ENCODE data around the gene DNAJA2.

DNAJA2 gene

DNA sequence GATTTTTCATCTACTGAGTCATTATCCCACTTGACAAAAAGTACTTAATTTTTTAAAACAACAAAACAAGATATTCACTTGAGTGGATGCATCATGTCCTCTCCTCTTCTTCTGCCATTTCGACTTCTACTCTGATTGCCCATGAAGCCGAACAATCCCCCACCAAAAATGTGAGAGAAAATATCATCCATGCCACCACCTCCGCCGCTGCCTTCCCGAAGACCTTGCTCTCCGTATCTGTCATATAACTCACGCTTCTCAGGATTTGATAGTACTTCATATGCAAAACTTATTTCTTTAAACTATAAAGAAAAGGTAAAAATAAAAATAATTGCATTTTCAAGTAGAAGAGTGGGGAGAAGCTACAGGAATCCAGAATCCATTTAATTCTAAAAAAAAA lies 2.2 kb downstream of the DNAJA2 start:
- peaks cover 40% of the 10 kb centered on the region; the same call in 1 of the 2 replicates for H3K36me3 ChIP-seq (ENCODE audit: insufficient read depth, low read length)
- H3K9ac ChIP-seq (ENCODE audit: low read depth, low read length, poor library complexity, severe bottlenecking), result peak overlapping the region; percentile 88
- H3K9me2 ChIP-seq (replicated peaks; ENCODE audit: low read depth, low read length), result no peaks in the 10 kb centered on the region
- H3K4me1 ChIP-seq (ENCODE audit: insufficient read depth, low read length, poor library complexity, severe bottlenecking), result peaks cover 40% of the 10 kb centered on the region
- no peaks in the 10 kb centered on the region for H3K27me3 ChIP-seq (ENCODE audit: insufficient read depth, low read length, poor library complexity, severe bottlenecking)
- H3K4me3 ChIP-seq (ENCODE audit: low read length, poor library complexity, severe bottlenecking), result peak overlapping the region; percentile 94
- H3K79me2 ChIP-seq (ENCODE audit: insufficient read depth, low read length), result peaks cover 73% of the 10 kb centered on the region
- no peaks in the 10 kb centered on the region for H3F3A ChIP-seq (ENCODE audit: low read depth)
- peaks cover 56% of the 10 kb centered on the region for H4K20me1 ChIP-seq (ENCODE audit: insufficient read depth, low read length, poor library complexity, severe bottlenecking)
- H3K4me2 ChIP-seq (ENCODE audit: low read depth, low read length, poor library complexity, severe bottlenecking), result peak overlapping the region; percentile 97
- no peaks in the 10 kb centered on the region for H3K9me3 ChIP-seq (ENCODE audit: insufficient read depth, low read depth, low read length)
- no peak overlapping the region for H2AFZ ChIP-seq (ENCODE audit: low read length)
- TF ChIP-seq, protein P1, sequence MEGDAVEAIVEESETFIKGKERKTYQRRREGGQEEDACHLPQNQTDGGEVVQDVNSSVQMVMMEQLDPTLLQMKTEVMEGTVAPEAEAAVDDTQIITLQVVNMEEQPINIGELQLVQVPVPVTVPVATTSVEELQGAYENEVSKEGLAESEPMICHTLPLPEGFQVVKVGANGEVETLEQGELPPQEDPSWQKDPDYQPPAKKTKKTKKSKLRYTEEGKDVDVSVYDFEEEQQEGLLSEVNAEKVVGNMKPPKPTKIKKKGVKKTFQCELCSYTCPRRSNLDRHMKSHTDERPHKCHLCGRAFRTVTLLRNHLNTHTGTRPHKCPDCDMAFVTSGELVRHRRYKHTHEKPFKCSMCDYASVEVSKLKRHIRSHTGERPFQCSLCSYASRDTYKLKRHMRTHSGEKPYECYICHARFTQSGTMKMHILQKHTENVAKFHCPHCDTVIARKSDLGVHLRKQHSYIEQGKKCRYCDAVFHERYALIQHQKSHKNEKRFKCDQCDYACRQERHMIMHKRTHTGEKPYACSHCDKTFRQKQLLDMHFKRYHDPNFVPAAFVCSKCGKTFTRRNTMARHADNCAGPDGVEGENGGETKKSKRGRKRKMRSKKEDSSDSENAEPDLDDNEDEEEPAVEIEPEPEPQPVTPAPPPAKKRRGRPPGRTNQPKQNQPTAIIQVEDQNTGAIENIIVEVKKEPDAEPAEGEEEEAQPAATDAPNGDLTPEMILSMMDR (conservative IDR thresholded peaks at IDR 0.05; ENCODE audit: low read length), result no peak
- no peak for TF ChIP-seq EZH2phosphoT487 (IDR thresholded peaks at IDR 0.05; ENCODE audit: borderline replicate concordance)

DNA sequence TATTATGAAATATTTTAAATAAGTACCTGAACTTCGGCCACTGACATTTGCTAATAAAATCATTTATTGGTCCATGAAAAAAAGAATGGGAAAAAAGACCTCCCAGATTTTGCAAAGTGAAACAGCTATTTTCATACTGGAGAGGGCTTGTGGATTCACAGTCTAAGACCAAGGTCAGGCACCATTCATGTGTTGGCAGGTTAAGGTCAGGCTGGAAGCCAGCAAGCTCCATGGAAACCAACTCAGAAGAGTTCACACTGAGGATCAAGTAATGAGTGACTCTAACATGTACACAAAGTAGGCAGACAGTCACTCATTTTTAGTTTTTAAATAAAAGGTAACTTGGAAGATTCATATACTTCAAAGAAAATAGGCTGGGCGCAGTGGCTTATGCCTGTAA lies 3.4 kb downstream of the DNAJA2 start:
- Histone ChIP-seq H4K20me1 (ENCODE audit: insufficient read depth, low read length, poor library complexity, severe bottlenecking) (peaks cover 57% of the 10 kb centered on the region), H3K4me2 (ENCODE audit: low read depth, low read length, poor library complexity, severe bottlenecking) (peak overlapping the region; percentile 65), H3K27me3 (ENCODE audit: insufficient read depth, low read length, poor library complexity, severe bottlenecking) (no peaks in the 10 kb centered on the region), H3K9me2 (replicated peaks; ENCODE audit: low read depth, low read length) (no peaks in the 10 kb centered on the region), H3K36me3 (ENCODE audit: insufficient read depth, low read length) (peaks cover 52% of the 10 kb centered on the region; the same call in 1 of the 2 replicates), H3F3A (ENCODE audit: low read depth) (no peaks in the 10 kb centered on the region), H3K9ac (ENCODE audit: low read depth, low read length, poor library complexity, severe bottlenecking) (peak overlapping the region; percentile 22), H3K4me1 (ENCODE audit: insufficient read depth, low read length, poor library complexity, severe bottlenecking) (peaks cover 40% of the 10 kb centered on the region), H3K9me3 (ENCODE audit: insufficient read depth, low read depth, low read length) (no peaks in the 10 kb centered on the region), H3K79me2 (ENCODE audit: insufficient read depth, low read length) (peaks cover 73% of the 10 kb centered on the region), H2AFZ (ENCODE audit: low read length) (no peak overlapping the region), H3K4me3 (ENCODE audit: low read length, poor library complexity, severe bottlenecking) (peak overlapping the region; percentile 50)
- no peak for TF ChIP-seq EZH2phosphoT487 (IDR thresholded peaks at IDR 0.05; ENCODE audit: borderline replicate concordance)
- TF ChIP-seq, protein P1 (conservative IDR thresholded peaks at IDR 0.05; ENCODE audit: low read length), result no peak

DNA sequence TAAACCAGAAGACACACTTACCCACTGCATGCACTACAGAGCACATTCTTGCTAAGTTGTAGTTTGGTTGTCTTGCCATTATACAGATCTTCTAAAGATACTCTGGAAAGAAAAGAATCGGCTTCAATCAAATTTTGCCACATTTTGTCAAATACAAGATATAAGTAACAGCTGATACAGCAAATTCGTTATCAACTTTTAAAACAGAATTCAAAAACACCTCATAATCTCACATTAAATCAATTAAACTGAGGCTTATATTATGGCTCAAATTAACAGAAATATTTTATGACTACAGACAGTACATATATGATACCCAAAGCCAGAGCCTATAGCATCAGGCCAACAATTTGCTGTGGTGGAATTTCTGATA lies 5.4 kb downstream of the DNAJA2 start:
- H3K27me3 ChIP-seq (ENCODE audit: insufficient read depth, low read length, poor library complexity, severe bottlenecking), result no peaks in the 10 kb centered on the region
- H3K79me2 ChIP-seq (ENCODE audit: insufficient read depth, low read length), result peaks cover 60% of the 10 kb centered on the region
- peaks cover 63% of the 10 kb centered on the region for H4K20me1 ChIP-seq (ENCODE audit: insufficient read depth, low read length, poor library complexity, severe bottlenecking)
- H3F3A ChIP-seq (ENCODE audit: low read depth), result no peaks in the 10 kb centered on the region
- H3K4me1 ChIP-seq (ENCODE audit: insufficient read depth, low read length, poor library complexity, severe bottlenecking), result peaks cover 33% of the 10 kb centered on the region
- H3K4me3 ChIP-seq (ENCODE audit: low read length, poor library complexity, severe bottlenecking), result no peak overlapping the region
- TF ChIP-seq, protein P1 (conservative IDR thresholded peaks at IDR 0.05; ENCODE audit: low read length), result no peak
- TF ChIP-seq EZH2phosphoT487 (IDR thresholded peaks at IDR 0.05; ENCODE audit: borderline replicate concordance), result no peak
- no peaks in the 10 kb centered on the region for H3K9me3 ChIP-seq (ENCODE audit: insufficient read depth, low read depth, low read length)
- peaks cover 72% of the 10 kb centered on the region; the same call in 1 of the 2 replicates for H3K36me3 ChIP-seq (ENCODE audit: insufficient read depth, low read length)
- peak overlapping the region; percentile 65 for H3K4me2 ChIP-seq (ENCODE audit: low read depth, low read length, poor library complexity, severe bottlenecking)
- H3K9me2 ChIP-seq (replicated peaks; ENCODE audit: low read depth, low read length), result no peaks in the 10 kb centered on the region
- no peak overlapping the region for H2AFZ ChIP-seq (ENCODE audit: low read length)
- H3K9ac ChIP-seq (ENCODE audit: low read depth, low read length, poor library complexity, severe bottlenecking), result no peak overlapping the region

Measured in Loucy (cell line).